Measurements from ENCODE around the gene ATP13A5.

DNA sequence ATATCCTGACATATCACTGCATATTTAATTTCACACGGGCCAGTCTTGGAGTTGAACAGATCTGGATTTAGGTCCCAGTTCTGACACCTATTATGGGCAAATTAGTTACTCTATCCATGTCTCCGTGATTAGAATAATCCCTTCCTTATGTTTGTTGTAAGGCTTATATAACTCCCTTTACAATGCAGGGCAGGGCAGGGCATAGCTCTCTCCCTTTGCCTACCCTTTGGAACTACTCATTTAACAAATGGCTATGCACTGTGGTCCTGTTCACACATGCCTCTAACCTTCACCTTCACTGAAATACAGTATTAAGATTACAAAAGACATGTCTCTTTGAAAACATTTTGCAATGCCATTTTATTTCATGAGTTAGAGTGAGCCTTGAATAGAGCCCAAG, 24.8 kb upstream of the ATP13A5 start:
- TF ChIP-seq CTCF (IDR thresholded peaks at IDR 0.05; ENCODE audit: poor library complexity) (no peak), EZH2 (IDR thresholded peaks at IDR 0.05; ENCODE audit: borderline replicate concordance) (no peak)
